ENCODE data around the gene PWWP3B.
"Not testable (repeated sequence)": the region's sequence is repeated elsewhere in the genome, so short reads cannot be mapped to it uniquely, and the experiment has no call there.

DNA sequence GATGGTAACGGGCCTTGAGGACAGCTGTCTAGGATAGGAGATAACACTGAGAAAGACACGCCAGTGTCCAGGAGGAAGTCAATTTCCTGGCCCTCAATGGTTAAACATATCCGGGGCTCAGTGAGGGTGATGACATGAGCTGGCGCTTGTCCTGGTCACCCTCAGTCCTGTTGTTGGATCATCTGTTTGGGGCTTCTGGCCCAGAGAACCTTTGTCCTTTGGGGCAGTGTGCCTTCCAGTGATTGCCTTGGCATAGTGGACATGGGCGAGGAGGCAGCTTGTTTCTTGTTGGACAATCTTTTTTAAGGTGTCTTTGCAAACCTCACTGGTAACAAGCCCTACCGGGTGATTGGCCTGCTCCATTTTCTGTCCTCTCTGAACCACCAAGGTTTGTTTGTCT lies 15.6 kb downstream of the PWWP3B start:
- not testable (repeated sequence) for TF ChIP-seq POLR2AphosphoS5 (IDR thresholded peaks at IDR 0.05; ENCODE audit: low read depth, low read length); SIN3A (IDR thresholded peaks at IDR 0.05; ENCODE audit: borderline replicate concordance, low read depth, low read length); RFX5 (IDR thresholded peaks at IDR 0.05; ENCODE audit: low read length); EP300 (IDR thresholded peaks at IDR 0.05; ENCODE audit: borderline replicate concordance in 1 of 2, low read depth in 1 of 2, low read length in 1 of 2); RXRA (IDR thresholded peaks at IDR 0.05; ENCODE audit: borderline replicate concordance, low read depth); TAF1 (IDR thresholded peaks at IDR 0.05; ENCODE audit: borderline replicate concordance, low read depth, low read length)
- TF ChIP-seq, protein P1, sequence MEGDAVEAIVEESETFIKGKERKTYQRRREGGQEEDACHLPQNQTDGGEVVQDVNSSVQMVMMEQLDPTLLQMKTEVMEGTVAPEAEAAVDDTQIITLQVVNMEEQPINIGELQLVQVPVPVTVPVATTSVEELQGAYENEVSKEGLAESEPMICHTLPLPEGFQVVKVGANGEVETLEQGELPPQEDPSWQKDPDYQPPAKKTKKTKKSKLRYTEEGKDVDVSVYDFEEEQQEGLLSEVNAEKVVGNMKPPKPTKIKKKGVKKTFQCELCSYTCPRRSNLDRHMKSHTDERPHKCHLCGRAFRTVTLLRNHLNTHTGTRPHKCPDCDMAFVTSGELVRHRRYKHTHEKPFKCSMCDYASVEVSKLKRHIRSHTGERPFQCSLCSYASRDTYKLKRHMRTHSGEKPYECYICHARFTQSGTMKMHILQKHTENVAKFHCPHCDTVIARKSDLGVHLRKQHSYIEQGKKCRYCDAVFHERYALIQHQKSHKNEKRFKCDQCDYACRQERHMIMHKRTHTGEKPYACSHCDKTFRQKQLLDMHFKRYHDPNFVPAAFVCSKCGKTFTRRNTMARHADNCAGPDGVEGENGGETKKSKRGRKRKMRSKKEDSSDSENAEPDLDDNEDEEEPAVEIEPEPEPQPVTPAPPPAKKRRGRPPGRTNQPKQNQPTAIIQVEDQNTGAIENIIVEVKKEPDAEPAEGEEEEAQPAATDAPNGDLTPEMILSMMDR (IDR thresholded peaks at IDR 0.05), result not testable (repeated sequence)

All from SK-N-SH (cell line).